SU-DHL-6 (cell line): Measurements from ENCODE around the gene LEPROT.

Experiments
- H2AFZ ChIP-seq: fragments of 200-600 bp; sonication (generic); 2 replicates; pipeline ENCODE4 v1.6.1; 2014; ENCODE audit warnings: low read depth, mild to moderate bottlenecking, moderate library complexity, mixed read lengths, antibody characterized with exemption, low read length; ENCODE audit not compliant: severe bottlenecking
- H3F3A ChIP-seq: fragments of 200-600 bp; shearing (Covaris generic); 2 replicates; pipeline ENCODE4 v1.6.0; 2016; ENCODE audit warnings: antibody characterized with exemption, mild to moderate bottlenecking; ENCODE audit not compliant: insufficient read depth
- H3K27ac ChIP-seq: fragments of 200-600 bp; sonication (generic); 2 replicates; pipeline ENCODE4 v1.5.1; 2016; ENCODE audit warnings: low read depth, mild to moderate bottlenecking, low read length, moderate library complexity, mixed read lengths
- H3K27me3 ChIP-seq: fragments of 200-600 bp; sonication (generic), shearing (Covaris generic); 2 replicates; pipeline ENCODE4 v1.6.0; 2014; ENCODE audit warnings: mild to moderate bottlenecking, low read length
- H3K36me3 ChIP-seq: fragments of 200-600 bp; sonication (generic); 2 replicates; pipeline ENCODE4 v1.6.1; 2014; ENCODE audit warnings: mild to moderate bottlenecking, low read length, mixed read lengths
- H3K4me2 ChIP-seq: fragments of 300-600, 200-600 bp; shearing (Covaris generic), sonication (generic); 2 replicates; pipeline ENCODE4 v1.6.0; 2014; ENCODE audit warnings: low read length, low read depth, mild to moderate bottlenecking; ENCODE audit not compliant: poor library complexity, severe bottlenecking
- H3K4me3 ChIP-seq: fragments of 200-600 bp; sonication (generic); 2 replicates; pipeline ENCODE4 v1.5.1; 2014; ENCODE audit warnings: antibody characterized with exemption, low read length, mild to moderate bottlenecking, mixed read lengths; ENCODE audit not compliant: insufficient read depth, poor library complexity, severe bottlenecking
- H3K79me2 ChIP-seq: fragments of 200-600 bp; sonication (generic); 2 replicates; pipeline ENCODE4 v1.6.1; 2014; ENCODE audit warnings: mild to moderate bottlenecking, low read length, moderate library complexity; ENCODE audit not compliant: insufficient read depth
- H3K9ac ChIP-seq: fragments of 200-600 bp; sonication (generic); 2 replicates; pipeline ENCODE4 v1.7.0; 2014; ENCODE audit warnings: mild to moderate bottlenecking, low read length
- H3K9me2 ChIP-seq: fragments of 200-600 bp; sonication (generic); replicated peaks from 2 replicates; pipeline ENCODE4 v1.6.1; 2014; ENCODE audit warnings: low read length; ENCODE audit not compliant: insufficient read depth
- H3K9me3 ChIP-seq: fragments of 200-600 bp; sonication (generic); 2 replicates; pipeline ENCODE4 v1.6.1; 2014; ENCODE audit warnings: low read length, mixed read lengths; ENCODE audit not compliant: insufficient read depth
- H4K20me1 ChIP-seq: fragments of 200-600 bp; sonication (generic); 2 replicates; pipeline ENCODE4 v1.6.1; 2014; ENCODE audit warnings: low read depth, mild to moderate bottlenecking, antibody characterized with exemption, low read length, moderate library complexity, mixed read lengths
- EZH2phosphoT487 ChIP-seq: fragments of 200-600 bp; sonication (generic), shearing (Covaris generic); conservative IDR thresholded peaks from 2 replicates; pipeline ENCODE4 v1.6.1; 2018; ENCODE audit warnings: mild to moderate bottlenecking, antibody characterized with exemption, low read length, moderate library complexity, mixed read lengths
- TF ChIP-seq, protein P1 (sequence below): fragments of 200-600 bp; sonication (generic); IDR thresholded peaks from one replicate; pipeline ENCODE4 v1.5.1; 2017; ENCODE audit warnings: antibody characterized with exemption, mild to moderate bottlenecking, low read length, moderate library complexity; ENCODE audit not compliant: insufficient read depth, poor library complexity, severe bottlenecking

LEPROT gene

GRCh38 chr1:65387821-65388220, 32.6 kb upstream of the LEPROT start:
- TF ChIP-seq, protein P1, sequence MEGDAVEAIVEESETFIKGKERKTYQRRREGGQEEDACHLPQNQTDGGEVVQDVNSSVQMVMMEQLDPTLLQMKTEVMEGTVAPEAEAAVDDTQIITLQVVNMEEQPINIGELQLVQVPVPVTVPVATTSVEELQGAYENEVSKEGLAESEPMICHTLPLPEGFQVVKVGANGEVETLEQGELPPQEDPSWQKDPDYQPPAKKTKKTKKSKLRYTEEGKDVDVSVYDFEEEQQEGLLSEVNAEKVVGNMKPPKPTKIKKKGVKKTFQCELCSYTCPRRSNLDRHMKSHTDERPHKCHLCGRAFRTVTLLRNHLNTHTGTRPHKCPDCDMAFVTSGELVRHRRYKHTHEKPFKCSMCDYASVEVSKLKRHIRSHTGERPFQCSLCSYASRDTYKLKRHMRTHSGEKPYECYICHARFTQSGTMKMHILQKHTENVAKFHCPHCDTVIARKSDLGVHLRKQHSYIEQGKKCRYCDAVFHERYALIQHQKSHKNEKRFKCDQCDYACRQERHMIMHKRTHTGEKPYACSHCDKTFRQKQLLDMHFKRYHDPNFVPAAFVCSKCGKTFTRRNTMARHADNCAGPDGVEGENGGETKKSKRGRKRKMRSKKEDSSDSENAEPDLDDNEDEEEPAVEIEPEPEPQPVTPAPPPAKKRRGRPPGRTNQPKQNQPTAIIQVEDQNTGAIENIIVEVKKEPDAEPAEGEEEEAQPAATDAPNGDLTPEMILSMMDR = no peak
- TF ChIP-seq EZH2phosphoT487 = no peak
- H3K27ac ChIP-seq = no peak overlapping the region

GRCh38 chr1:65388908-65389695, 31.4 kb upstream of the LEPROT start:
- H3K27ac ChIP-seq = no peak overlapping the region
- peaks cover under 1% of the 10 kb centered on the region; the same call in 1 of the 2 replicates for H3K36me3 ChIP-seq

More at GRCh38 chr1:65387821-65388220, 32.6 kb upstream of the LEPROT start:
- Histone ChIP-seq H3K4me2 (no peak overlapping the region), H4K20me1 (no peaks in the 10 kb centered on the region), H3K9me3 (no peaks in the 10 kb centered on the region), H3F3A (no peaks in the 10 kb centered on the region), H2AFZ (no peak overlapping the region), H3K36me3 (peaks cover 3% of the 10 kb centered on the region; the same call in 1 of the 2 replicates), H3K79me2 (no peaks in the 10 kb centered on the region), H3K9me2 (no peaks in the 10 kb centered on the region), H3K27me3 (no peaks in the 10 kb centered on the region), H3K9ac (no peak overlapping the region), H3K4me3 (no peak overlapping the region)

DNA sequence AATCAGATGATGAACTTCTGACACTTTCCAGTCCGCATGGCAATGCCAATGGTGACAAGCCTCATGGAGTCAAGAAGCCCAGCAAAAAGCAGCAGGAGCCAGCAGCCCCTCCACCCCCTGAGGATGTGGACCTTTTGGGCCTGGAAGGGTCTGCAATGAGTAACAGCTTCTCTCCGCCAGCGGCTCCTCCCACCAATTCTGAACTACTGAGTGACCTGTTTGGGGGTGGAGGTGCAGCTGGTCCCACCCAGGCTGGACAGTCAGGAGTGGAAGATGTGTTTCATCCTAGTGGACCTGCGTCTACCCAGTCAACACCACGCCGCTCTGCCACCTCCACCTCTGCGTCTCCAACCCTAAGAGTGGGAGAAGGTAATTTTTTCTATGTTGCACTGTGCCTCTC, 28.0 kb upstream of the LEPROT start:
- Histone ChIP-seq H3K4me2 (no peak overlapping the region), H3K27ac (no peak overlapping the region), H3K79me2 (no peaks in the 10 kb centered on the region), H3K9ac (no peak overlapping the region), H3K36me3 (no peaks in the 10 kb centered on the region), H3K27me3 (no peaks in the 10 kb centered on the region), H3F3A (no peaks in the 10 kb centered on the region), H4K20me1 (no peaks in the 10 kb centered on the region), H3K9me3 (no peaks in the 10 kb centered on the region), H3K9me2 (no peaks in the 10 kb centered on the region), H2AFZ (no peak overlapping the region), H3K4me3 (no peak overlapping the region)
- TF ChIP-seq, protein P1 = no peak
- TF ChIP-seq EZH2phosphoT487 = no peak

More at GRCh38 chr1:65388908-65389695, 31.4 kb upstream of the LEPROT start:
- Histone ChIP-seq H3K27me3 (no peaks in the 10 kb centered on the region), H3K9ac (no peak overlapping the region), H2AFZ (no peak overlapping the region), H3K9me2 (no peaks in the 10 kb centered on the region), H3F3A (no peaks in the 10 kb centered on the region), H3K79me2 (no peaks in the 10 kb centered on the region), H4K20me1 (no peaks in the 10 kb centered on the region), H3K9me3 (no peaks in the 10 kb centered on the region), H3K4me3 (no peak overlapping the region), H3K4me2 (no peak overlapping the region)
- TF ChIP-seq, protein P1 = no peak
- no peak for TF ChIP-seq EZH2phosphoT487
